Stimulated activated CD4-positive, alpha-beta T cell treated with anti-CD3 and anti-CD28 coated beads, Interleukin-4, amount 100 ng/mL, for 48 hours (primary cell): ENCODE results near the gene HDAC9.

ENCODE experiments used
- DNase-seq, 2 donors: peaks; one replicate each; pipeline ENCODE4 v3.0.0-alpha.2; 2020; ENCODE audit warnings: low read depth in 2 of 2

Gene HDAC9

DNA sequence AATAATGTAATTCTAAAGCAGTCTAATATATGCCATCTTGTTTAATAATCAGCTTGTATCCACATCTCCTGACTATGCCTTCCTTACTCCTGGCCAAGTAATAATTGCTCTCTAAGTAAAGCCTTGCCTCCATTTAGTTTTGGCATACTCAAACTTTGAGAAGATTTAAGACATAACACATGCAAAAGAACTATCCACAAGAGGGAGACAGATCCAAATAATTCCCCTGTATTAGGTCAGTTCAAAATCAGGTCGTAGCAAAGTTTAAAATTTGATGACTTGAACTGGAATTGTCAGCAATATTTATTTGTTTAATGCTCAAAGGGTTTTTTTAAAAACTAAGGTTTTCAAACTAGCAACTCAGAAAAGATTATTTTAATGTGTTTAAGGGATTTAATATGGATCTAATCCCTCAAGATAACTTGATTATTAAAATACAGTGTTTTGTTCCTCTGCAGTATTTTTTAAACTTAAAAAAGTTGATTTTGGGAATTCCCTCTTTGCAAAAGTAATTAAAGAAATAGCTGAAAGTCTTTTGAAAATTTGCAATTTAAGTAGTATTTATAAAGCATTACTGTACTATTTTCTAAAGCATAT is 95.3 kb downstream of the HDAC9 start:
- DNase-seq = no peak

GRCh38 chr7:18593602-18594279 is 98.2 kb downstream of the HDAC9 start:
- no peak for DNase-seq

DNA sequence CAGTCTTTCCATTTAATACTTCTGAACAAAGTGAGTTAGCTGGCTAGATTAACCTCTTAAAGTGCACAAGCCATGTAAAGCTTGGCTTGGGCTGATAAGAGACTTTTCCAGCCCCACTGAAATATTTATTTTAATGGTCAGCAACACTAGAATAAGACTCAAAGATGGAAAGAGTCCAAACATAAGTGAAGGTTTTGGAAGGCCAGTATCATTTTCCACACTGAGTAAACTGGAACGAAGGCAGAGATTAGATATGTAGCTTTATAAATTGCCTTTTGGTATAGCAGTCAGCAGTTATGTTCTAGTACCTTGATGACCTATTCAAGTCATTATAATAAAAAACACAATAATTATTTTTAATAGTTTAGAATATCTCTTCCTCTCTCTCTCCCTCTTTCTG is 102.2 kb downstream of the HDAC9 start:
- no peak for DNase-seq

GRCh38 chr7:18607025-18607424 is 111.5 kb downstream of the HDAC9 start:
- no peak for DNase-seq

GRCh38 chr7:18610331-18610948 is 114.9 kb downstream of the HDAC9 start:
- DNase-seq = no peak

- DNase-seq = no peak
Measured at GRCh38 chr7:18614841-18615240, 119.3 kb downstream of the HDAC9 start.

- DNase-seq = no peak
Measured at GRCh38 chr7:18619311-18619710, 123.8 kb downstream of the HDAC9 start.

- no peak for DNase-seq
Measured at GRCh38 chr7:18623389-18623788, 127.8 kb downstream of the HDAC9 start.

- no peak for DNase-seq
Measured at GRCh38 chr7:18624459-18624858, 128.9 kb downstream of the HDAC9 start.

DNA sequence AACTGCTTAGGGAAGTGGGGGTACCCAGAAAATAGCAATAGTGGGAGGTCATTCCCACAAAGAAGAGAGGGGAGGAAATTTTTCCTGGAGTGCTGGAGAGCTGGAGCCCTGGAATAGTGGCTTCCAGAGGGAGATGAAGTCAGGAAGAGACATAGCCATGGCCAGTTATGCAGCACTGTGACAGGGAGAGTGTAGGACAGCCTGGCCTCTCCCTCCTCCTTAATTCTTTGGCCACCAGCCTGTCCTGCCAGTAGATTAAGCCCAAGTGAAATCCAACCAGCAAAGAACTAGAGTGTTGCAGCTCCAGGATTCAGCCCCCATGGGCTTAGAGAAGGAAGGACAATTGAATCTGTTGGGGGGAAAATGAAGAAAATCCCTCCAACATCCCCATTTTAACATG is 130.5 kb downstream of the HDAC9 start:
- DNase-seq = no peak

DNA sequence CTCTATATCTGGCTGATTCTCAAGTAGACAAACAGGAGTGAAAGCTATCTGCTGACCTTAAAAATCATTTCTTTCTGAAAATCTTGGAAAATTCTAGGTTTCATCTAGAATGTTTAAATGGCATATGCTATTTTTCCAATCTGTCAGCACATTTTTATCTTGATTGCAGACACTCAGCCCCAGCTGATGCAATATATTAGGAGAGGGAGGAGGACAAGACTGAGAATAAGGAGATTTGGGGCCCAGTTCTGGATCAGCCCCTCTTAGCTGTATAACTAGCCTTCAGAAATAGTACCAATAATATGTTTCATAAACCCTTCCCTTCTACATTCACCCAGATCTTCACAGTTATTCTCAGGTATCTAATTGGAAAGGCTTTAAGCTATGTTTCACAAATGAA is 131.2 kb downstream of the HDAC9 start:
- DNase-seq = no peak

GRCh38 chr7:18637516-18637915 is 142.0 kb downstream of the HDAC9 start:
- no peak for DNase-seq

GRCh38 chr7:18638594-18639452 is 143.3 kb downstream of the HDAC9 start:
- no peak for DNase-seq

DNA sequence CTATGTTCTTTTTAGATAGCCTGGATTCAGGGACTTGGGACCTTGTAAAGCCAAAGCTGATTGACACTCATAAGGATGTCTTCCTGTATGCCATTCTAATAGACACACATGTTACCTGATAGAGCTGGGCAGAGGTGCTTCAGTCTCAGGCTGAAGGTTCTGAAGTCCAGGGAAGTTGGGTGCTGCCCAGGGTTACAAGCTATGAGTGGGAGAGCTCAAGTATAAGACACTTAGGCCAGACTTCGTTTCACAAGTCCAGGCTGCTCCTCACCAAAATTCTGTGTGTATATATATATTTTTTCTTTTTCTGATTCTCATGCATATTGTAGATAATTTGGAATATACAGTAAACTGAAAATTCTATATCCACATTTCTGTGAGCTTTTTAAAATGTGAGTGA is 144.2 kb downstream of the HDAC9 start:
- no peak for DNase-seq

DNA sequence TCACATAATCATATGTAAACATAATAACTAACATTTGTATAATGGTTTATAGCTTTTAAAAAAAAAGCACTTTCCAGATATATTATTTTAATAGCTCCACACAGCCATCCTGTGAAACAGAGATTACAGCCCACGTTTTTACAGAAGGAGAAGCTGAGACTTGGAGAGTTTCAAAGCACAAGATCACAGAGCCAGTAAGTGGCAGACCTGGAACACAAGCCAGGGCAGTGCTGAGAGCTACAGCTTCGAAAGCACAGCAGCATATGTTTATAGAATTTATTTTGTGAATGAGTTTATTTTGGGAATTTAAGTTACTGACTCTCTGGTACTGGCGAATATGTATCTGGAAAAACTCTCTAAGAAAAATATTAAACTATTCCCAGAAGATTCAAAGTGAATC is 149.4 kb downstream of the HDAC9 start:
- DNase-seq = no peak

- no peak for DNase-seq
Measured at GRCh38 chr7:18647582-18647981, 152.0 kb downstream of the HDAC9 start.

- no peak for DNase-seq
Measured at GRCh38 chr7:18648849-18649758, 153.6 kb downstream of the HDAC9 start.

GRCh38 chr7:18653381-18654155 is 158.0 kb downstream of the HDAC9 start:
- no peak for DNase-seq

- no peak for DNase-seq
Measured at GRCh38 chr7:18654709-18655108, 159.2 kb downstream of the HDAC9 start.

DNA sequence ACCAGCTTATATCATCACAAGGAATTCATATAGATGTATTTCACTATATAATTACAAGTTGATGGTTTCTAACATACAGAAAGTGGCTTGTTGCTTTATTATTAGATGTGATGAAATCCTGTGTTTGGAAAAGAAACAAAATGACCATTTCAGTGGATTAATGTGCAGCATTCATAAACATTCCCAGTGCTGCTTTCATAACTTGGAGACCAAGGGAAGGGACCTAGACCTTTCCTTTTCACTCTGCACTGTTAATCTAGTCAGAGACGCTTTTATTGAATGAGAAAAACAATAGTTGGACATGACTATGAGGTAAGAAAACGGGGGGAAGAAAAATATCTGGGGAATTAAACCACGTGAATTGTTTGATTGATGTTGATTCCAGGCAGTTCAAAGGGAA is 160.0 kb downstream of the HDAC9 start:
- no peak for DNase-seq

- DNase-seq = no peak
Measured at GRCh38 chr7:18655912-18656311, 160.4 kb downstream of the HDAC9 start.
